Activated CD4-positive, alpha-beta memory T cell treated with anti-CD3 and anti-CD28 coated beads for 36 hours (primary cell): ENCODE data around the gene RPL13A. TPM values are rescaled to one million over a fixed set of nuclear protein-coding genes. Genes with fewer than 3 reads are reported as not detected.
A peak's percentile ranks its signal among the peaks of the same experiment; 100 is the strongest.

Experiments
- CTCF ChIA-PET: fragments of 350-600 bp; sonication (Branson Sonifier 250); formaldehyde crosslinking; loops from one replicate; lab custom pipeline; 2021; ENCODE audit warnings: antibody characterized with exemption, inconsistent platforms; lab: Charles Lee
- POLR2A ChIA-PET: fragments of 350-600 bp; sonication (Branson Sonifier 250); formaldehyde crosslinking; loops from one replicate; lab custom pipeline; 2021; ENCODE audit warnings: antibody characterized with exemption; lab: Charles Lee
- DNase-seq: peaks from one replicate; pipeline ENCODE4 v3.0.0-alpha.2; 2020
- H3K27ac Mint-ChIP-seq: one replicate; pipeline ENCODE4 v1.8.0; 2021; ENCODE audit warnings: mixed read lengths
- H3K27me3 Mint-ChIP-seq: one replicate; pipeline ENCODE4 v1.8.0; 2021; ENCODE audit warnings: mixed read lengths
- H3K36me3 Mint-ChIP-seq: one replicate; pipeline ENCODE4 v1.8.0; 2021; ENCODE audit warnings: mixed read lengths
- H3K4me1 Mint-ChIP-seq: one replicate; pipeline ENCODE4 v1.8.0; 2021; ENCODE audit warnings: low read depth, mixed read lengths
- H3K4me3 Mint-ChIP-seq: one replicate; pipeline ENCODE4 v1.8.0; 2021; ENCODE audit warnings: mild to moderate bottlenecking, mixed read lengths
- H3K9me3 Mint-ChIP-seq: one replicate; pipeline ENCODE4 v1.8.0; 2021; ENCODE audit warnings: mixed read lengths
- intact Hi-C: fragments of 100-400 bp; cut with micrococcal nuclease; formaldehyde crosslinking; loops from one replicate; pipeline ENCODE4 v1.15.1; 2023
- total RNA-seq, 2 experiments: library from RNA; stranded (reverse); gene quantifications; one replicate each; pipeline ENCODE4 v1.2.3, GENCODE V29; 2021

Gene RPL13A
- total RNA-seq, 2 experiments from 2014 or later: 4,276 to 4,379 TPM

- Mint-ChIP-seq H3K27ac (peak overlapping the region; percentile 1), H3K4me3 (no peak overlapping the region), H3K9me3 (no peaks in the 10 kb centered on the region), H3K36me3 (no peaks in the 10 kb centered on the region), H3K27me3 (no peaks in the 10 kb centered on the region), H3K4me1 (peaks cover 18% of the 10 kb centered on the region)
- ChIA-PET POLR2A (no interaction called here), CTCF (interaction anchor here (0.6 to 10.8 kb wide), 5 partner anchors 26 to 190 kb away, joined by 3 to 216 read pairs (median 15); no protein-coding TSS in a partner anchor)
- DNase-seq: no peak
- intact Hi-C loops: no loop called here
These were observed 20.5 kb downstream of the RPL13A start for GRCh38 chr19:49507803-49508494.

- intact Hi-C loops: no loop called here
- peak; percentile 50 for DNase-seq
- peaks cover 27% of the 10 kb centered on the region for H3K4me1 Mint-ChIP-seq
- H3K9me3 Mint-ChIP-seq: no peaks in the 10 kb centered on the region
- H3K27ac Mint-ChIP-seq: peak overlapping the region; percentile 65
- H3K36me3 Mint-ChIP-seq: no peaks in the 10 kb centered on the region
- H3K27me3 Mint-ChIP-seq: no peaks in the 10 kb centered on the region
- POLR2A ChIA-PET: interaction anchor here (0.6 kb wide), 1 partner anchor 61 kb away, joined by 3 read pairs; no protein-coding TSS in a partner anchor
- peak overlapping the region; percentile 79 for H3K4me3 Mint-ChIP-seq
- CTCF ChIA-PET: interaction anchor here (1.0 to 4.0 kb wide), 4 partner anchors 21 to 57 kb away, joined by 3 to 25 read pairs (median 5); no protein-coding TSS in a partner anchor
These were observed 25.8 kb downstream of the RPL13A start for GRCh38 chr19:49512970-49513745.

- intact Hi-C loops: no loop called here
- ChIA-PET POLR2A (interaction anchor here (0.6 to 0.8 kb wide), 3 partner anchors 21 to 66 kb away, joined by 3 to 4 read pairs (median 3); no protein-coding TSS in a partner anchor), CTCF (interaction anchor here (0.6 to 4.0 kb wide), 5 partner anchors 21 to 178 kb away, joined by 3 to 25 read pairs (median 3); no protein-coding TSS in a partner anchor)
- Mint-ChIP-seq H3K27me3 (no peaks in the 10 kb centered on the region), H3K9me3 (no peaks in the 10 kb centered on the region), H3K27ac (peak overlapping the region; percentile 65), H3K36me3 (no peaks in the 10 kb centered on the region), H3K4me1 (peaks cover 27% of the 10 kb centered on the region), H3K4me3 (peak overlapping the region; percentile 79)
- no peak for DNase-seq
These were observed 26.3 kb downstream of the RPL13A start for GRCh38 chr19:49513746-49514118.

GRCh38 chr19:49514151-49514550, 26.7 kb downstream of the RPL13A start:
- Mint-ChIP-seq H3K27ac (no peak overlapping the region), H3K4me1 (peaks cover 27% of the 10 kb centered on the region), H3K9me3 (no peaks in the 10 kb centered on the region), H3K36me3 (no peaks in the 10 kb centered on the region), H3K27me3 (no peaks in the 10 kb centered on the region), H3K4me3 (peak overlapping the region; percentile 79)
- intact Hi-C loops: no loop called here
- ChIA-PET CTCF (interaction anchor here (0.6 to 4.0 kb wide), 5 partner anchors 20 to 178 kb away, joined by 3 to 25 read pairs (median 3); no protein-coding TSS in a partner anchor), POLR2A (interaction anchor here (0.6 to 0.8 kb wide), 3 partner anchors 21 to 66 kb away, joined by 3 to 4 read pairs (median 3); no protein-coding TSS in a partner anchor)
- no peak for DNase-seq

GRCh38 chr19:49515767-49516166, 28.4 kb downstream of the RPL13A start:
- ChIA-PET CTCF (interaction anchor here (0.6 to 4.0 kb wide), 3 partner anchors 9 to 31 kb away, joined by 3 to 25 read pairs (median 11); no protein-coding TSS in a partner anchor), POLR2A (no interaction called here)
- H3K36me3 Mint-ChIP-seq: no peaks in the 10 kb centered on the region
- DNase-seq: no peak
- H3K4me3 Mint-ChIP-seq: no peak overlapping the region
- peaks cover 27% of the 10 kb centered on the region for H3K4me1 Mint-ChIP-seq
- H3K9me3 Mint-ChIP-seq: no peaks in the 10 kb centered on the region
- intact Hi-C loops: no loop called here
- H3K27me3 Mint-ChIP-seq: no peaks in the 10 kb centered on the region
- no peak overlapping the region for H3K27ac Mint-ChIP-seq

- intact Hi-C loops: no loop called here
- no peak overlapping the region for H3K27ac Mint-ChIP-seq
- H3K36me3 Mint-ChIP-seq: no peaks in the 10 kb centered on the region
- ChIA-PET CTCF (no interaction called here), POLR2A (no interaction called here)
- H3K4me3 Mint-ChIP-seq: no peak overlapping the region
- H3K9me3 Mint-ChIP-seq: no peaks in the 10 kb centered on the region
- H3K27me3 Mint-ChIP-seq: no peaks in the 10 kb centered on the region
- no peak for DNase-seq
- peaks cover 13% of the 10 kb centered on the region for H3K4me1 Mint-ChIP-seq
These were observed 30.6 kb downstream of the RPL13A start for GRCh38 chr19:49518033-49518432.

- Mint-ChIP-seq H3K4me3 (no peak overlapping the region), H3K27ac (no peak overlapping the region), H3K9me3 (no peaks in the 10 kb centered on the region), H3K4me1 (peaks cover 1% of the 10 kb centered on the region), H3K27me3 (no peaks in the 10 kb centered on the region), H3K36me3 (no peaks in the 10 kb centered on the region)
- DNase-seq: no peak
- ChIA-PET CTCF (interaction anchor here (1.4 to 1.6 kb wide), 4 partner anchors 13 to 50 kb away, joined by 3 to 10 read pairs (median 7); no protein-coding TSS in a partner anchor), POLR2A (no interaction called here)
- intact Hi-C loops: no loop called here
These were observed 33.4 kb downstream of the RPL13A start for GRCh38 chr19:49520705-49521319.

- Mint-ChIP-seq H3K9me3 (no peaks in the 10 kb centered on the region), H3K27me3 (no peaks in the 10 kb centered on the region), H3K27ac (no peak overlapping the region), H3K4me1 (peaks cover 13% of the 10 kb centered on the region), H3K4me3 (no peak overlapping the region), H3K36me3 (no peaks in the 10 kb centered on the region)
- ChIA-PET CTCF (interaction anchor here (1.0 to 1.5 kb wide), 2 partner anchors 9 to 21 kb away, joined by 3 to 7 read pairs; no protein-coding TSS in a partner anchor), POLR2A (no interaction called here)
- intact Hi-C loops: no loop called here
- no peak for DNase-seq
These were observed 37.5 kb downstream of the RPL13A start for GRCh38 chr19:49524812-49525455.

- no peak for DNase-seq
- H3K36me3 Mint-ChIP-seq: no peaks in the 10 kb centered on the region
These were observed 40.9 kb downstream of the RPL13A start for GRCh38 chr19:49528211-49528771.

GRCh38 chr19:49530708-49531107, 43.3 kb downstream of the RPL13A start:
- CTCF ChIA-PET: interaction anchor here (0.8 to 1.6 kb wide), 4 partner anchors 24 to 39 kb away, joined by 3 to 6 read pairs (median 4); no protein-coding TSS in a partner anchor
- Mint-ChIP-seq H3K27me3 (no peaks in the 10 kb centered on the region), H3K36me3 (no peaks in the 10 kb centered on the region), H3K4me1 (peaks cover 33% of the 10 kb centered on the region), H3K4me3 (no peak overlapping the region), H3K27ac (no peak overlapping the region), H3K9me3 (no peaks in the 10 kb centered on the region)
- POLR2A ChIA-PET: interaction anchor here (0.6 kb wide), 1 partner anchor 62 kb away, joined by 3 read pairs; no protein-coding TSS in a partner anchor
- intact Hi-C loops: no loop called here
- DNase-seq: no peak

More at GRCh38 chr19:49528211-49528771, 40.9 kb downstream of the RPL13A start:
- H3K9me3 Mint-ChIP-seq: no peaks in the 10 kb centered on the region
- CTCF ChIA-PET: interaction anchor here (0.8 to 2.1 kb wide), 7 partner anchors 18 to 150 kb away, joined by 3 to 15 read pairs (median 6); no protein-coding TSS in a partner anchor
- no peaks in the 10 kb centered on the region for H3K27me3 Mint-ChIP-seq
- no peak overlapping the region for H3K27ac Mint-ChIP-seq
- POLR2A ChIA-PET: no interaction called here
- peaks cover 18% of the 10 kb centered on the region for H3K4me1 Mint-ChIP-seq
- intact Hi-C loops: no loop called here
- H3K4me3 Mint-ChIP-seq: peak overlapping the region; percentile 72
